Epidermal melanocyte (primary cell): ENCODE measurements around the gene CNTN4.
"Not testable (repeated sequence)": the region's sequence is repeated elsewhere in the genome, so short reads cannot be mapped to it uniquely, and the experiment has no call there.

Experiments
- DNase-seq: peaks from one replicate; pipeline ENCODE4 v3.0.0; 2011; ENCODE audit warnings: low spot score; ENCODE audit not compliant: insufficient read length

CNTN4 gene

DNA sequence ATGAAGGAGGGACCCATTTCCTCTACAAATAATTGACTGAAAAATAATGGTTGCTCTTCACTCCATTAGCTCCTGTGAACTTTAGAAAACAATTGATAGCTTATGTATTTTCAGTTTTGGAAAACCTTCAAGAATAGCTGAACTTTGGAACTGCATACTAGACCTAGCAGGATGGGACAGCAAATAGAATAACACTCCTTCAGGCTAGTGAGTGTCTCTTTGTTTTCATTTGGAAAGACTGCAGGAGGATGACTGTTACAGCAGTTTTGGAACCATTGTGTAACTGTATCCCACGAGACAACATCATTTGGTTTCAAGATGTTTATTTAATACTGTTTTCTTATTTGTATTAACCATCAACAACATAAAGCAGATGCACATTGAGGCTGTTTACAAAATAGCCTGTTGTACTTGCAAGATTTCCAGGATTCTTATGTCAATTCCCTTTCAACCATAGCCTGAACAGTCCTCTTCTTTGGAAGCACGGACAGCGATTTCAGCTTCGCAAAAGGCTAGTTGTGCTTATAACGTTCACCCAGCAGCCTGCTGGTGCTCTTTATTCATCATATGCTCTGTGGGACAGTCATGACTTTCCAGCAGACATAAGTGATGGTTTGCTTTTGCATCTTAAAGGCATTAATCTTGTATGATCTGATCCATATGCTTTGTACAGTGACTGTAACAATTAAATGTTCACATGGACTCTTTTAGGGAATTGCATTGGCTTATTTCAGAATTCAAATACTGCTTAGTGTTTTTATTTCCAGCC lies 676.0 kb downstream of the CNTN4 start:
- no peak for DNase-seq

- DNase-seq = no peak
These were observed 684.6 kb downstream of the CNTN4 start for GRCh38 chr3:2783261-2783660.

DNA sequence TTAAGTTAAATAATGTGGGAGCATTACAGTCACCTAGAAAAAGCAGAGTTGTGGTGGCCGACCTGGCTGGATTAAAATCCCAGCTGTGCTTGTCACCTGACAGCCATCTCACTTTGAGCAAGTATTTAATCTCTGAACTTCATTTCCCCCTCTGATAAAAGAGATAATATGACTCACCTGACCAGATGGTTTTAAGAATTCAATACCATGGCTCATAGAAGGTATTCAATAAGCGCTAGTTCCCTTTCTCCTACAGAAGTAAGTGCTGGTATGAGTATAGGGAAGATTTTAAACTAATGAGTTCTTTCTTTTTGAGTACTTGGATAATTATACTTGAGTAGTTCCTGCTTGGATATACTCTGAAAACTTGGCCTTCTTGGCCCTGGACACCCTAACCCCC lies 686.0 kb downstream of the CNTN4 start:
- no peak for DNase-seq

DNA sequence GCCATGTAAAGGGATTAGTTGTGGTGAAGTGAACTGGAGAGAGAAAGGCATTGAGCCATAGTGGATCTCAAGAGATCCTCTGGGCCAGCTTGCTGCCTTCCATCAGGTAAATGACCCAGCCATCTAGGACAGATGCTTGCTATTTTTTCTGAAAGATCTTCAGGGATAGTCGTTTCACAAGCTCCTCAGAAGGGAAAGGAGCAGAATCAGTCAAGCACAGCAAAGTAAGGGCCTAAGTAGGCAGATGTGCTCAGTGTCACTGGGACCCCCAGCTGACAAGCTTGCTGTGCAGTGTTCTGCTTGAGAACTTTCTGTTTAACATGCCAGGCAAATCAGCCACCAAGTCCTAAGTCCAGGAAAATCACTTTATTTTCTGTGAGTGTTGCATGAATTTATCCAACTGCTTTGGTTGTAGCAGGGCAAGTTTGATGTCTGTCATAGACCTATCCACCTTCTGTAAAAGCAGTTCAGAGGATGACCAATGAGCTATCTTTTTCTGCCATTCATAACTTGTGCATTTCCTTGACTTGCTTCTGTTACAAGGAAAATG lies 691.7 kb downstream of the CNTN4 start:
- DNase-seq = no peak

- no peak for DNase-seq
These were observed 693.8 kb downstream of the CNTN4 start for GRCh38 chr3:2792432-2792831.

- no peak for DNase-seq
These were observed 695.3 kb downstream of the CNTN4 start for GRCh38 chr3:2793987-2794386.

- no peak for DNase-seq
These were observed 703.8 kb downstream of the CNTN4 start for GRCh38 chr3:2802429-2802828.

GRCh38 chr3:2807514-2807913 lies 708.8 kb downstream of the CNTN4 start:
- no peak for DNase-seq

GRCh38 chr3:2810723-2811122 lies 712.1 kb downstream of the CNTN4 start:
- no peak for DNase-seq

DNA sequence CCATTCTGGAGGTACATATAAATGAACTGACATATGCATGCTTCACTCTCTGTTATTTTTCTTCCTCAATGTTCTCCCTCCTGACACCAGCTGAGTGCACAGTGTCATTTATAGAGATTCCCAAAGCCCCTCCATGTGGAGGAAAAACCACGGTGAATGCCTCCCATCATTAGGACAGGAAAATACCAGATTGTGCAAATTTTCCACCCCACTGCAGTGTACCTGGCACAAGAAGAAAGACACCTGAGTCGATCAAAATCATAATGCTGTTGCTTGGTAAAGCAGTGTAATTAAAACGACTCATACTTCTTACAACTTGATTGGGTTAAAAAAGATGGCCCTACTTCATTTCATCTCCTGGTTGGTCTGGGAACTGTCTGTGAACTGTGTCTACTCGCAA lies 720.9 kb downstream of the CNTN4 start:
- DNase-seq = no peak

DNA sequence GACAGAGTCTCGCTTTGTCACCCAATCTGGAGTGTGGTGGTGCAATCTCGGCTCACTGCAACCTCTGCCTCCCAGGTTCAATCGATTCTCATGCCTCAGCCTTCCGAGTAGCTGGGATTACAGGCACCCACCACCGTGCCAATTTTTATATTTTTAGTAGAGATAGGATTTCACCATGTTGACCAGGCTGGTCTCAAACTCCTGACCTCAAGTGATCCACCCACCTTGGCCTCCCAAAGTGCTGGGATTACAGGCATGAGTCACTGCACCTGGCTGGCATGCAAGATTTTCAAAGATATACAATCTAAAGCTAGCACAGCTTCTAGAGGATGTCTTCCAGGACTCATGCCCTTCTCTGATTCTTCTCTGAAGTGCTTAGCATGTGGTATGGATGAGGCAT lies 722.3 kb downstream of the CNTN4 start:
- DNase-seq = not testable (repeated sequence)

DNA sequence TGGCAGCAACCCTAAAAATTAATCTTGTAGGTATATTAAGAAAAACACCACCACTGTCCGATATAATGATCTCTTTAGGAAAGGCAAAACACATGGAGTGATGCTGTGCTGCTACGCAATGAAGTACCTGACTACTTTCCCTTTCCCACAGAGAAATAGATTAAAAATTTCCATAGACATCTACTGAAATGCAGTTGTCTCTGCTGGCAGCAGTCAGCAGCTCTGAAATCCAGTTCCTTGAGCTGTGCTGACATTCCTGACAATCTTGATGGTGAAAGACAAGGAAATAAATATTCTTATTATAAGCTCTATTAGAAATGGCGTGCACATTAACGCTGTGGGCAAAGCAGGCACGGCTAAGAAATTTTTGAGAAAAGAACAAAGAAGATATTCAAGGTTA lies 723.9 kb downstream of the CNTN4 start:
- DNase-seq = no peak

- no peak for DNase-seq
These were observed 724.4 kb downstream of the CNTN4 start for GRCh38 chr3:2823031-2823430.

GRCh38 chr3:2823437-2824211 lies 725.0 kb downstream of the CNTN4 start:
- DNase-seq = no peak

DNA sequence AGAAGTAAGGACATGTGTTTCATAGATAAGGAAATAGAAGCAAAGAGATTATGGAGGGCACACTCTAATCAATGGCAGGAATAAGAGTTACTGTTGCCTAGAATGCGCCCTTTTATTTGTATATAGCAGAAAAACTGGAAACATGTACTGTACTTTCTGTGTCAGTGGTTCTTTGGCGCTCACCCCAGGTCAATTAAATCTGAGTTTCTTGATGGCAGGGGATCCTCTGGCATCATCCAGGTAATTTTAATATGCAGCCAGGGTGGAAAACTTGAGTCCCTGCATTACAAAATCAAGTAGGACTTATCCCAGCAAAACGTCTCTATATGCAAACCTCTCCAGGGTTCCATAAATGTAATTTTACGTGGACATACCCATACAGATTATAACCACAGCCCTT lies 727.4 kb downstream of the CNTN4 start:
- DNase-seq = no peak

DNA sequence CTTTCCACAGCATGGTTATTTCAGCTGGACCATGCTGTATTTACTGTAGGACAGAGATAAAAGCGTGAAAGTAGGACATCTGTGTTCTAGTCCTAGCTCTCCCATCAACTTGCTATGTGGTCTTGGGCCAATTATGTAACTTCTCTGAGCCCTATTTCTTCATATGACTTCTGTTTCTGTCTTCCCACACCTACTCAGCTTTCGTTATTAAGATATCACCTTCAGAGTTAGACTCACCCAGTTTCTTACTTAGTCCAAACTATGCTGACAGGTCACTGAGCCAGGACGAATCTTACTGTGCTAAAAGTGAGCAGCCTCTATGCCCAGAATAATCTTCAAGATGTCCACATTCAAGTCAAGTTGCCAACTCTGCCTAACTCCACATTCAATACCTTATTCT lies 727.8 kb downstream of the CNTN4 start:
- DNase-seq = no peak

- no peak for DNase-seq
These were observed 738.6 kb downstream of the CNTN4 start for GRCh38 chr3:2837239-2837638.

GRCh38 chr3:2837910-2838309 lies 739.2 kb downstream of the CNTN4 start:
- DNase-seq = no peak

- DNase-seq = no peak
These were observed 740.0 kb downstream of the CNTN4 start for GRCh38 chr3:2838546-2839157.

GRCh38 chr3:2839876-2840275 lies 741.2 kb downstream of the CNTN4 start:
- no peak for DNase-seq

DNA sequence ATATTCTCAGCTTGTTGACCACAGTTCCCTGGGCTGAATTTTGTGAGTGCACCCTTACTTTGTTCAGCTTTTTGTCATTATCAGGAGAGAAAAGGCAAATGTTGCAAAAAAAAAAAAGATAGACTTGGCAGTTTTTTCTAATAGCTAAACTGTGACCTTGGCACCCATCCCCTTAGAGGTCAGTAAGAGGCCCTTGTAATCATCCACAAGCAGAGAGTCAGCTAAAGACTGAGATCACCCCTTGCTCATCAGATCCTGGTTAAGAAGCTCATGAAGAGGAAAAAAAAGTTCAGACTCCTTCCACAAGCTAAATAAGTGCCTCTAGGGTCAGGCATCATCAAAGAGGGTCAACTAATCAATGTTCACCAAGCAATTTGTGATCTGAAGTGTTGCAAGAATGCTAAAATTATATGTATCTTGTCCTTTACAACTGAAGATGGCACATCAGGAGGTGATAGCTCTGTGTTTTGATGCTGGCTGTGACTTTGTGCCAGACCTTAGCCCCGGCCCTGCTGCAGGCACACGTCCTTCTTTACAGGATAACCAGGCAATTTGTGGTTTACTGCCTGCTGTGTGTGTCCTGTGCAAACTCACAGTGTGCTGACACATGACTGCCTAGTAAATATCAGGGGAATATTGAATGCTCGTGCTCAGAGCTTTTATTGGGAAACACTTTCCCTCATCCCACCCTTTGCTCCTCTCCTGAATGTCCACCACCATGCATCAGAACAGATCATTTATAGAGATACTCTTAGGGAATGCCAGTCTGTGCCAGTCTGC lies 748.6 kb downstream of the CNTN4 start:
- no peak for DNase-seq
